GM18507 (cell line): Measurements from ENCODE around the gene NRXN3.

ENCODE experiments used
- DNase-seq: peaks from one replicate; pipeline ENCODE4 v3.0.0; 2011; ENCODE audit warnings: low read depth; ENCODE audit not compliant: insufficient read length; ENCODE audit errors: extremely low spot score
- FAIRE-seq: peaks from 2 replicates; lab custom pipeline; 2011; peaks lifted over from hg19 to GRCh38; lab: Jason Lieb, UNC

NRXN3 gene

DNA sequence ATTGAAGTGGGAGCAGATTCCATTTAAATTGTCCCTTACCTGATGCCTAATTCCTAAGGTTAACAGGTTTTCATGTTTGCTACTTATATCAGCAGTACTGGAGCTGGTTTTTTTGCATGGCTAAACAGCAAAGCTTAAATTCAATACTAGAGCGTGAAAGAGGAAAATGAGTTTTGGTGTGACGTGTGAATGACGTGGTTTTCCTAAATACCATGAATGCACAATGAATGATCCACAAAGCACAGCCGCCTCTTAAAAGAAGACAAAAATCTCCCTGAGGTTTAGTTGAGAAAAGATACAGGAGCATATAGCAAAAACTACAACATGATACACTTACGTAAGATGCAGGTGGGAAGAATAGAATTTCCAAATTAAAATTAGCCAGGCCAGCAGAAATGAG lies 1310.0 kb downstream of the NRXN3 start:
- FAIRE-seq (no peak), DNase-seq (no peak)

DNA sequence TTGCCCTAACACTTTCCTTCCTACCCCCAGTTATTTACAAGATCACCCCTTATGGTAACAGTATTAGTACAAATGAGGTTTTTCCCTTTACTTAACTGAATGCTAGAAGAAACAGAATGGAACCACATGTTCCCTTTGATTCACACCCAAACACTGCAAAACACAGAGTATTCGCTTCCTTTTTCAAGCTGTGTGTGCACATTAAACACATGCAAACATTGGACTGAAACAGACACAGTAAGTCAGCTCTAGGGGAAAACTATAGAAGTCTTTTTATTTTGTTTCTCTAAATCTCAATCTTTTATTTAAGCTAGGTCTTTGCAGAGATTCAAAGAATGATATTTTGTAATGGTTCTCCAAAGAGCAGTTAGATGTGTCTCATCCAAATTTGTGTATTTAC lies 1312.7 kb downstream of the NRXN3 start:
- FAIRE-seq (no peak), DNase-seq (no peak)

DNA sequence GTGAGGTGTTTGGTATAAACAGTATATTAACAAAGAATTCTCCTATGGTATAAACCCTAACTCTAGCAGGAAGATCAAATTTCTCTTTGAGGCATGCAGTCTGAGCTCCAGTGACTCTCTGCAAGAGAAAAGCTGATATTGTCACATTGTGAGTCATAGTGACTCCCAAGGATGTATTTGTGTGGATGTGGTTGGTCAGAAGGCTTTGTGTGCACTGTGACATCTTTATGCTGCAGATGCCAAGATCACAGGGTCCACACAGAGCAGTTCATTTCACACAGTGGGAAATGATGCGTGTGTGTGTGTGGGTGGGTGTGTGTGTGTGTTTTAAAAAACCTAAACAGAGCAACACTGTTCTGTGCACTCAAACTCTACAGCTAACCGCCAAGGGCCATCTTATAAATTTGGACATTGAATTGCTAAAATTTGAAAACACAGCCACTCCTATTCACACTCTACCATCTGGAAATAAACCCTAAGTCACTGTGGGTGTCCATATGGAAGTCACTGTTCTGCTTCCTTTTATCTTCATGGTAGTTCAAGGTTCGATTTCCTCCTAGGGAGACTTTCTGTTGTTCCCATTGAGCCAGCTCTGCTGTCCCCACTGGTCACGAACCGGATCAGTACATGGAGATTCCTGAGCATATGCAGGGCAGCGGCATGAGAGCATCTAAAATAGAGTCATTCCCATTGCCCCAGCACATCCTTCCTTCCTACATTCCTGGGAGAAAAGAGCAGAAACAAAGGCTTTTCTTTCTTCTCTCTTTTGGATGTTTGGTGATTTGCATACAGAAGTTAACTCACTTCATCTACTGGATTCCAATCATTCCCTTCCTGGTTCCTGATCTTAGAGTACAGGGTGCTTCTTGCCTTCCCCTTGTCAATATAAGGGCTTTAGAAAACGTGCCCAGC lies 1313.6 kb downstream of the NRXN3 start:
- FAIRE-seq = no peak
- no peak for DNase-seq

DNA sequence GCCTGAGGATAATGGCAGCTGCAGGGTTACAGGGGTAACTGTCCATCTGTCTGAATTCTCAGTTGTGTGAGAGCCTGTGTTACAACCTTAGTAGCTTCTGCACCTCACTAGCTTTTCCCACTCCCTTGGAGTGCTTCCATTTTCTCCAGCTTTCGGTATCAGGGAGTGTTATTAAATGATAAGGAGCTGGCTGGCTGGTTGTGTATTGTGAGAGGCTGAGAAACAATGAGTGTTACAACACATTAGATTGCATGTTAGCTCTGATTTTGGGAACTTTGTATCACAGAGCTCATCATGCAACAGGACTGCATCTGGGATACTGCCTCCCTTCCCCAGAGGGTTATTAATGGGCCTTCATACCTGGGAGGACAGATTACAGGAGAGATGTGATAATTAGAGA lies 1317.5 kb downstream of the NRXN3 start:
- DNase-seq (no peak), FAIRE-seq (no peak)

DNA sequence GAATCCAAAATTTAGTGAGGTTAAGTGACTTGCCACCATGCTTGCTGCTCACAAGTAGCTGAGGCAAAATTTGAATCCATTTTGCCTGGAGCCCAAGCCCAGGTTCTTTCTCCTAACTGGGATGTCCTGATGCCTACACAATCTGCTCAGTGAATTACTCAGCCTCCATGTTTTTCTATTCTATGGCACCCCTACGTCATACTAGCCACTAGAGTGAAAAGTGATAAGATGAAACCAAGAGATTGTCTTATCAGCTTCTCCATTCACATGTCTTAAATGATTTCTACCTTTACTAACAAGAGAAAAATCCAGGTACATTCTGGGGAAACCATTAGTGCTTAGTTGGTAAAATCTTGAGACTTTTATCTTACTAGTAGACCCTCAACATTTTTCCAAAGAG lies 1321.0 kb downstream of the NRXN3 start:
- FAIRE-seq = no peak
- no peak for DNase-seq

DNA sequence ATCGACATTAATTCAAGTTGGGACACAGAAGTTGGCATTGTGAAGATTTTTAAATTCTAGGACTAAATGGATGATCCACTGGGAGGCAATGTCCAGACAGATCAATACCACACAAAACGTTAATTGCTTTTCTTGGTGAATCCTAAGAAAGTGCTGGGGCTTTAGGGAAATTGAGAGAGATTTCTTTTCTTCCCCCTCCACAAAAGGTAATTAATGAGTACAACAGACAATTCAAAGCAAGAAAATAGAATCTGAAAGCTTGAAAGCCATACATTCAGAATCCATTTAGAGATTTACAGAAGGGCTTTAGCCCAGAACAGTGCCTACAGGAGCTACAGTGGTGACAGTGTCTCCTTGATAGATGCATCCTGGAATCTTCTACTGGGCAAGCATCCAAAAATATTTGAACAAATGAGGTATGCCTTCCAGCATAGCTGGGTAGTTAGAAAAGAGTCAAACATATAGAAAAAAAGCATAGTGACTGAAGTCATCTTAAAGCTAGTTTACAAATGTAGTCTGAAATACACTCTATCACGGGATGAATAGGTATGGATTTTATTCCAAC lies 1323.0 kb downstream of the NRXN3 start:
- DNase-seq (no peak), FAIRE-seq (no peak)

DNA sequence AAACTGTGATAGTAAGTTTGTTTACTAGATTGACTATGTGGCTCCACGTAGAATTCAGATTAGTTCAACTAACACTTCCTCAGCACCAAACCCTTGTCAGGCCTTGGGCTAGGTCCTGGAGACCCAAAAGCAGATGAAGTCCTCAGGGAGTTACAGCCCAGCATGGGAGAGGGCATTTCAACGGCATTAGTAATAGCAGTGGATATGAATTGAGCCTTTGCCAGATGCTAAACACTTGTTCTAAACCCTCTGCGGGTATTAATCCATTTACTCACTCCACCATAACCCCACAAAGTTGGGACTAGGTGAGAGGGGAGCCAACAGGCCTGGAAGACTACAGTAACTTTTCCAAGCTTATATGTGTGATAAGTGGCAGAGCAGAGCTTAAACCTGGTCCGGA lies 1326.5 kb downstream of the NRXN3 start:
- FAIRE-seq (no peak), DNase-seq (no peak)

DNA sequence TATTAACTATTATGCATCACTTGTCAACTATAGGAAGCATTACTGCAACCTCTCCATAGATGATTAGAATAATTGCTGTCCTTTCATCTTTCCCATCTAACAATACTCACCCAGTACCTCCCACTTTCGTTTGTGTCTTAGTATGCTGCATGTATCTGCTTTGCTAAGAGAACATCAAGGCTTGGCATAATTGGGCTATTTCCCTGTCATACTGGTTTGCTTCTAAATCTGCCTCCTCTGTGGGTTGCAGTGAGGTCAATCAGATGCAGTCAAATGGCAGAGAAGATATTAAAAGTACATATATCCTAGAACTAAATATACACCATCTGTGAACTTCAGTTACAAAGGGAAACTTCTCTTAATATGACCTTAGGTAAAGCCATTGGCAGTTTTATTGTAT lies 1330.3 kb downstream of the NRXN3 start:
- no peak for FAIRE-seq

DNA sequence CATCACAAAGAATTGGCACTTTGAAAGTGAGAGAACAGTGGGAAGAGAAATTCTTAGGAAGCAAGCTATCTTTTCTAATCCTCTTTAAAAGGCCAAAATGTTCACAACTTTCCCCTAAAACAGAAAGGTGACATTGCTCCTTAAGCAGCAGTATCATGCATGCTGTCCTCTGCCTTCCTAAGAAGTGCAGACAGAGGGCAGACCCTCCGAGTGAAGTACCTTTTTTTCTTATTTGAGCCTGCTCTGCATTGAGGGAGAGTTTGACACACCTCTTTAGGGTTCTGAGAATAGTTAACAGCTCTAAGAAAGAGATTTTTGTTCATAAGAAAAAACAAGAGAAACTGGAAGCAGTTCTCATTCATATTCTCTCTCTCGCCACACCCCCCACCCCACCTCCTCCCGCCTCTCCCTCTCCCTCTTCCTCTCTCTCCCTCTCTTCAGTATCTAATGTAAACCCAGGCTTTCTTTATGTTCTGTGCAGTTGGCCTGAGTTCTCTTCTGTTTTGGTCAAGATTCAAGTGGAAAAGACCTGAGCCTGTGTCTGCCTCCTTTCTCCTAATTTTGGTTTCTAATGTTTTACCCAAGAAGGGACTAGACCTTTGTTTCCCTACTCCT lies 1332.1 kb downstream of the NRXN3 start:
- FAIRE-seq (no peak), DNase-seq (no peak)

More for the DNA sequence above, 1330.3 kb downstream of the NRXN3 start:
- no peak for DNase-seq

DNA sequence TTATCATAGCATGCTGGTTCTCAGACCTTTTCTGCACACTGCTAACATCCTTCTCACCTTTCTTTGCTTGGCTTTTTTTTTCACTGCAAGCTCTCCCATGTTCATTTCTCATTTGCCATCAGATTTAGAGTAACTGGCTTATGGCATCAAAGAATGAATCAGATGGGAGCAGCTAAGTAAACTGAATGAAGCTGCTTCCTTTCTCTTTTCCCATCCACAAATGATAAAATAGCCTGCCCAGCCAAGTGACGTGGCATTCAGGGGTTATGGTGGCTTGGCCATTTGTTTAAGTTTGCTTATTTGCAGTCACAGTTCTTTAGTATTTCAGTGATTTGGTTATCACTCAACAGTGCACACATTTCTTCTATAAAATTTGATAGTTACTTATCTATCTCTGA lies 1332.6 kb downstream of the NRXN3 start:
- FAIRE-seq = no peak
- DNase-seq = no peak

DNA sequence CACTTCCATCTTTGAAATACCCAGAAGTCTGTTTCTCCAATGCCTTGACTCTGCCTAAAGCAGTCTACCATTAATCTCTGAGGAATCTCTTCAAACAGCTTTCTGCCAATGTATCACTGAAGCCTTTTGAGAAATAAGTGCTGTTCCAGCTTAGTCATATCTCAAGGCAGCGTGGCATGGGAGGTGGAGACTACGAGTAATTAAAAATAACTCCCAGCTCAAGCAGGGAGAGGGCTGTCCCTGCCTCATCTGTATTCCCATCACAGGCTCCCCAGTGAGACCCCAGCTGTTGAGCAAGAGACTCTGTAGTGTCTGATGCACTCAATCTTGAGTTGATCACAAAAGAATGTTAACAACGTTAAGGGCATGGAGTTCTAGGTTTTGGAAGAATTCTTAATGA lies 1340.5 kb downstream of the NRXN3 start:
- FAIRE-seq (no peak), DNase-seq (no peak)

DNA sequence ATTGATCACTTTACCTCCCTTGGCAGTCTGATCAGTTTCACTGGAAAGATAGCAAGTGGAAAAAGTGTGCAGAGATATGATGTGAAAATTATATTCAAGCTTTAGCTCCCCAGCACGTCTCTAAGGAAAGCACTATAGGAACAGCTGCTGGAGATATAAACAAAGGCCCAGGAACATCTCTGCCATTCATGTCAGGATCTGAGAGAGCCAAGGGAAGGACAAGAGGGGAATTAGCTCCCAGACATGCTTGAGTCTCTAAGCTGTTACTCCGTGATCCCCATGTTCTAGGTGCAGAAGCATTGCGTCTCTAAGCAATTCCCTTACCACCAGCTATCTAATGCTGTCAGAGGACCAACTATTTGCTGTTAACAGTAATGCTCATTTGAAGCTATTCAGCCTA lies 1341.0 kb downstream of the NRXN3 start:
- FAIRE-seq (no peak), DNase-seq (no peak)

DNA sequence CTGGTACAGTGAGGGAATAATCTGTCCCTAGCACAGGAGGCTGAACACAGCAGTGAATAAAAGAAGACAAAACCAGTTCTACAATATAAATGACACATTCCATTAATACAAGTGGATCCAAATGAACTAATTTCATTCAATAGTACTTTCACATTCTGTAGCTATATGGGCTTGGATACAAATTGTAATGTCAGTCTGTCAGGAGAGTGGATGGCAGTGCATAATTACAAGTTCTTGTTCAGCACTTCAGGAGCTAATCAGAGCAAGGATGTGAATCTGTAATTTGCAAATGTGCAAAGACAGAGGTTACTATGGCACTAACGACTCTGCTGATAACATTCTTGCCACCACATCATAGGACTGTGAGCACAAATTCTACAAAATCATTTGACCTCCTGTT lies 1343.3 kb downstream of the NRXN3 start:
- DNase-seq (no peak), FAIRE-seq (no peak)

DNA sequence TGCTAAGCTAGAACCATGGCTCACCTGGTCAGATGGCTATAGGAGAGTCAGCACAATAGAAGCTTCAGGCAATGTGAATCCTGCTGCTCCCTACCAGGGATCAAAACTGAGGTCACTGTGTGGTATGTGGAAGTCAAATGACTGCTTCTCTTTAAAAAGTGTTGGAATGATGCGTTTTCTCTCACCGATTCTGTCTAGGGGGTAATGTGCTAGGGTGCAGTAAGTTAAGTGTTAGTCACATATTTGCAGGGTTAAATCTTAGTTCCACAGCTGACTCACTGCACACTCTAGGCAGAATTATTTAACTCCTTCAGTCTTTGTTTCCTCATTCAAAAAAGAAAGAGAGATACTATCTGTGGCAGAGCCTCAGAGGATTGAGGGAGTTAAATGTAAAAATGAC lies 1344.5 kb downstream of the NRXN3 start:
- FAIRE-seq (no peak), DNase-seq (no peak)

DNA sequence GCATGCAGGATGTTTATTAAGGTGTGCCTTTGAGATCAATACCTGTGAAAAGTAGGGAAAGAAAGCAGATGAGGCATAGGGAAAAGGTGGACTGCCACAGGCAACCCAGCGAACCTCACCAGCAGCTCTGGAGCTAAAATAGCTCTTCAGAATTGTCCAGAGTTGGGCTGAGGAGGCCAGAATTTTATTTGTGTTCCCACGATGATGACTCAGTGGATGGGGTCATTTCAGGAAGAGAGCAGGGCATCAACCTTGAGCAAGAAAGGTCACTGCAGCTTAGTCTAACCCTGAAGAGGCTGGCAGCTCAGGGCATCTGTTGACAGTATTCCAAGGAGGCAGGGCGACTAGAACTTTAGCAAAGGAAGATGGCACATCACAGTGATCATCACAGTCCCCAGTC lies 1345.0 kb downstream of the NRXN3 start:
- DNase-seq (no peak), FAIRE-seq (no peak)

DNA sequence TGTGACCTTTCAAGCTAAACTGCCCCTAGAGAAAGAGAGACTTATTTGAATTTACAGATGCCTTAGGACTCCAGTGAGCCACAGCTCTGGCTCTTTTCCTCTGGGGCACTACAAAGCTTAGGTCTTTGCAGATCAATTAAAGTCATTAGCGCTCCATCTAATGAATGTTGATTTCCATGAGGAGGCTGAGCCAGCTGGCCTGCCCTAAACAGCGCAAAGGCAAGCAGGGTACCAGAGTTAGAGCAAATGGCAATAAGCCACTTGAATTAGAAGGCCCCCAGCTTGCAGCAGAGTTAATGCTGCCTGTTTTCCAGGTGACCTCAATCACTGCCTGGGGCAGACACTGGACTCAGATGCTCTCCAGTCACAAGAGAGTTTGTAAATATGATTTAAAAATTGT lies 1345.8 kb downstream of the NRXN3 start:
- DNase-seq (no peak), FAIRE-seq (no peak)

DNA sequence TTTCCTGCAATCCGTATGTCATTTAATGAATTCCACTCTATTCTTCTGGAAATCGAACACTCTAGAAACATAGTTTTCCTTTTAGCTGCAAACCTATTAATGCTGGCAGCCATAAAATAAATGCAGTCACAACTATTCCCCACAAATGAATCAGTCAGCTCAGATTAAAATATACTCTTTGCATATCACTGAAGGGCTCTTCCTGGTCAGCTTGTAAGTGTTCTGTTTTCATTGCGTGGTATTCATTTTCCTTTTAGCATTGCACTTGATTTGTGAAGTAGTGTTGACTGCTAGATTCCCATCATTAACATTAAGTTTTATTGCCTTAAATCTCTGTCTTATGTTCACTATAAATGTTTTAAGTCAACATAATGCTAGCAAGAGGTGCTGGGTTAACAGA lies 1355.2 kb downstream of the NRXN3 start:
- FAIRE-seq = no peak
- no peak for DNase-seq

DNA sequence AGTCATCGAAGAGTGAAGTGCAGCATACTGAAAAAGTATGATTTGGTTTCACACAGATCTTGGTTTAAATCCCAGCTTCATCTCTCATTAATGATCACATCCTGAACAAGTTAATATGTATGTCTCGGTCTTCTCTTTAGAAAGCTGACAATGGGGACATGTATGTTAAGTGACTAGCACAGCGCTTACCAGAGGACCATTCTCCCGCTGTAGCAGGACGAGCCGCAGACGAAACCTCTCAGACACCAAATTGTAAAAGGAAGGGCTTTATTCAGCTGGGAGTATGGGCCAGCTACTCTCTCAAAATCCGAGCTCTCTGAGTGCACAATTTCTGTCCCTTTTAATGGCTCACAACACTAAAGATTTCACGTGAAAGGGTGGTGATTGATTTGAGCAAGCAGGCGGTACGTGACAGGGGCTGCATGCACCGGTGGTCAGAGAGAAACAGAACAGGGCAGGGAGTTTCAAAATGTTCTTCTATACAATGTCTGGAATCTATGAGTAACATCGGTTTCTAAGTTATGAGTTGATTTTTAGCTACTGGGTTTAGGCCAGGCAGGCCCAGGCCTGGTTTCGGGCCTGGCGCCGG lies 1358.7 kb downstream of the NRXN3 start:
- DNase-seq (no peak), FAIRE-seq (no peak)

DNA sequence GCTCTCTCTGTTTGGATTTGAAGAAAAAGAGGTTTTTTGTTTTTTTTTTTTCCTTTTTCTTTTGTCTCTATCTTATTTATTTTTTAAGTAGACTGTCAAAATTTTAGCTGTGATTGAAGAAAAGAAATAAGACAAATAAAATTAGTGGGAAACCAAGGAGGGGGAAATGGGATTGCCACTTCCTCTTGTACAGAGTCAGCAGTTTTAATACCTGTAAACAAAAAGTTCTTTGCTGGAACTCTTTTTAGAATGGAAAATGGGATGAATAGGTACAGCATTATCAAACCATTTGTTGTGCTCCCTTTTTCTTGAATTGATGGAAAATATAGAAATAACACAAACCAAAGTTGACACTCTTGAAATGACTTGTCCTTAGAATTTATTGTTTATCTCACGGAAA lies 1360.4 kb downstream of the NRXN3 start:
- DNase-seq (no peak), FAIRE-seq (no peak)

DNA sequence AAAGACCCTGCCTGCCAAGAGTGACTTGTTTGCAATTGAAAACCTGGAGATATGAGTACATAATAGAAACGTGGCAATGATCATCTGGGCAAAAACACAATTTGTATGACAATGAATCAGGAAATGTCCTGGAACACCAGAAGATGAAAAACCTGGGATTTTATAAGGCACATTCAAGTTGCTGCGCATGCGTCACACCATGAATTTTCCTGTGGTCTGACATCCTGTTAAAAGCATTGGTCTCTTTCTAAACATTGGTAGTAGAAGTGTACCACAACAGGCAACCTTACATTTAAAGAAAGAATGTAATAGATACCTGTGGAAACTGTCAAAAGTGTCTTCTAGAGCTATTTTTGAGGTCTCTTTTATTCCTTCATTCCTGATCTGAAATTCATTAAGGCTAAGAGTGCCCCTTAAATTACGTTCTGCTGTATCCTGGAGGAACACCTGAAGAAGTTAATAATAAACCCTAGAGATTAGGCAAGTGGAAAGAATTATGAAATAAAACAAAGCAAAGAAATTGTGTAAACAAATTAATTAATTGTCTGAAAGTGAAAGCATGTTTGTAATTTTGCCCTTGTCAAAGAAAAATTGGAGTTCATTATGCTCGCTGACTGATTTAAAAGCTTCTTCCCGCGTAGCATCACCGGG lies 1364.7 kb downstream of the NRXN3 start:
- DNase-seq (no peak), FAIRE-seq (no peak)
